SKM-1 (cell line): ENCODE measurements around the gene CTPS1.

Source experiments
- DNase-seq: peaks from one replicate; lab custom pipeline; 2025; ENCODE audit not compliant: unreplicated experiment; lab: John Stamatoyannopoulos, UW

The CTPS1 gene

DNA sequence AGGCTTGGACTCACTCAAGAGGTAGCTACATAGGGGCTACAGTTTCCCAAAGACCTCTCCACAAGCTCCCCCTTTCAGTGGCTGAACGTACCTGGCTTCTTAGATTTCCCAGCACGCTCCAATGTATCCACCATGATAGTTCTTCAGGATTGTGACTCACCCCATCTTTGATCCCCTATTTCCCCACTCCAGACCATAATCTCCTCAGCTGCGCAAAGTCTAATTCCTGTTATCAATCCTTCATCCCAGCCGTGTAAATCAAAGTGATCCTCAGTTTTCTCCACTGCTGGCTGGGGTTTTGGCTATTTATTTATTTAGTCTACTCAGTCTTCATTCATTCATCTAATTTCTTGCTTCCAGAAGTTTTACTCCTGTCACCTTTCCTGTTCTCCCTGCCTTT, 13.1 kb upstream of the CTPS1 start:
- DNase-seq: no peak

DNA sequence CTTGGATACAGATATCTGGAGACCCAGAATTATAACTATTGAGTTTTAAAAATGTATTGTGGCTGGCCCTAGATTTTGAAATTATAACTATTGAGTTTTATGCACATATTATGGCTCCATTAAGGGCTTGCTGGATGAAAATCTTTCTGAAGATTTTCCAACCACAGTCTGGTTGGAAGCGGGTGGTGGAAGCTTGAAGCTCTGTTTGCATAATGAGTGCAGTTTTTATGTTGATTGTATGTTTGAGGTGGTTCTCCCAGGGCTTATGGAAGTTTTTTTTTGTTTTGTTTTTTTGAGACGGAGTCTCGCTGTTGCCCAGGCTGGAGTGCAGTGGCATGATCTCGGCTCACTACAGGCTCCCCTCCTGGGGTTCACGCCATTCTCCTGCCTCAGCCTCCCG, 10.1 kb upstream of the CTPS1 start:
- no peak for DNase-seq

DNA sequence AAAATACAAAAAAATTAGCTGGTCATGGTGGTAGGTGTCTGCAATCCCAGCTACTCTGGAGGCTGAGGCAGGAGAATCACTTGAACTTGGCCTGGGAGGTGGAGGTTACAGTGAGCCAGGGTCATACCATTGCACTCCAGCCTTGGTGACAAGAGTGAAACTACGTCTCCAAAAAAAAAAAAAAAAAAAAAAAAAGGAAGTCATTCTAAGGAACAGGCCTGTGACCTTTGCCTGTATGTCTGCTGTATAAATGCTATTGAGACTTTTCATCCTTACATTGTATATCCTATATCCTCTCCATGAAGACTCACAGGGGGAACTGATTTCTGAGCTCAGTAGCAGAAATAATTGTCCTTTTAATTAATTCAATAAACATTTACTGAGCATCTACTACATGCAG, 7.5 kb upstream of the CTPS1 start:
- no peak for DNase-seq

DNA sequence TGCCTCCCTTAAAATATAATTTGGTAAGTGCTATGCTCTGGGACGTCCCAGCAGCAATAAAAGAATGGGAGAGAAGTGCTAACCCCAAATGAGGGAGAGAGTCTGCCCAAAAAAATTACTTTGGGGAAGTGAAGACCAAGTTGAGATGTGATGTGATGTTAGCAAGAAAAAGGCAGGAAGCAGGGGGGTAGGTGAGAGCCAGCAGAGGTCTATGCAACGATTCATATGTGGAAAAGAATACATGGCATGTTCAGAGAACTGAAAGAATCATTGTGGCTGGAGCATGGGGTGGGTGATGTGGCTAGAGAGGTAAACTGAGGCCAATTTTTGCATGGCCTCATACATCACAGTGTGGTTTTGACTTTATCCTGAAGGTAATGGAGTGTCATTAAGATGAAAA, 5.6 kb upstream of the CTPS1 start:
- DNase-seq: no peak

DNA sequence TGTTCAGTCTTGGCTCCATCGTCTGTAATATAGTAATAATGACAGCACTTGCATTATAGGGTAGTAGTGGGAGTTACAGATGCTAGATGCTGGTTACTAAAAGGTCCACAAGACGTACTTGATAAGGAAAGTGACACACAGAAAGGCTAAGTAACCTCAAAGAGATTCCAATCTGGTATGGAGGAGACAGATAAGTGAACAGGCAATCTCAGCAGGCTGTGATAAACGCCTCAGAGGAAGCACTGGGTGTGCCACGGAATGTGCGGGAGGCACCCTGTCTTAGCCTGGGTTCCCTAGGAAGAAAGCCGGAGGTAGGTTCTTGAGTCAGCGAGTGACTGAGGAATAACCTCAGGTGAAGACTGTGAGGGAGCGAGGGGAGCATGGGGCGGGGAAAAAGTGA, 4.6 kb upstream of the CTPS1 start:
- no peak for DNase-seq

DNA sequence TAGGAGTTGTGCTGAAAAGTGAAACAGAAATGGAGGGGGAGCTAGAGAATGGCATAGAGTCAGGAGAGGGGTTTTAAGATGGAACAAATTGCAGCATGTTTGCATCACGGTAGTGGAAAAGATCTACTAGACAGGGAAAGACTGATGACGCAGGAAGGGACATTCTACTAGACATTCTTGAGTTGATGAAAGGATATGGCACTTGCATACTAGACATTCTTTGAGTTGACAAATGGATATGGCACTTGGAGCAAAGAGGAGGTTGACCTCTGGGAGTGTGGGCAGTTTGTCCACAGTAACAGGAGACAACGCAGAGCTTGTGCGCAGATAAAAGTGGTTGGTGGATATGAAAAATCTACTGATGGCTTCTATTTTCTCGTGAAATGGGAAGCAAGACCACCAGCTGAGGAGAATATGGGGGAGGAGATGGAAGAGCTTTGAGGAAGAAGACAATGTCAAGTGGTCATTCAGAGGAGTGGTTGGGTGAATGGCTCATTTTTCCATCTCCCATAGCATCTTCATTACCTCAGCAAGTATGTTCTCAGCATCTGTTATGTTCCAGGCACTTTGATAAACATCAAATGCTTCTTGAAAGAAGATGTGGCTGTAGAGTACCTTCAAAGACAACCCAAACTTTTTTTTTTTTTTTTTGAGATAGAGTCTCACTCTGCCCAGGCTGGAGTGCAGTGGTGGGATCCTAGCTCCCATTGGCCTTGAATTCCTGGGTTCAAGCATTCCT, 2.4 kb upstream of the CTPS1 start:
- no peak for DNase-seq

DNA sequence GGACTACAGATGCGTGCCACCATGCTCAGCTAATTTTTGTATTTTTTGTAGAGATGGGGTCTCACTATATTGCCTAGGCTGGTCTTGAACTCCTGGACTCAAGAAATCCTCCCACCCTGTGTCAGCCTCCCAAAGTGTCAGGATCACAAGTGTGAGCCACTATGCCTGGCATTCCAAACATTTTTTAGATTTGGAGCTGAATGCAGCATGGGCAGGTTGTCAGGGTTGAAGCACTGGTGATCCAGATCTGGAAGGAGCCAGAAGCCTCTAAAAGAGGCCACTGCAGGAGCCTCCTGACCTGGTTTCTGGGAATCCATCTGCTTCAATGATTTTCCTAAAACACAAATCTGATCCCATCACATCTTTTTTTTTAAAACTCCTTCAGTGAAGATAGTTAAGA, 1.8 kb upstream of the CTPS1 start:
- no peak for DNase-seq

DNA sequence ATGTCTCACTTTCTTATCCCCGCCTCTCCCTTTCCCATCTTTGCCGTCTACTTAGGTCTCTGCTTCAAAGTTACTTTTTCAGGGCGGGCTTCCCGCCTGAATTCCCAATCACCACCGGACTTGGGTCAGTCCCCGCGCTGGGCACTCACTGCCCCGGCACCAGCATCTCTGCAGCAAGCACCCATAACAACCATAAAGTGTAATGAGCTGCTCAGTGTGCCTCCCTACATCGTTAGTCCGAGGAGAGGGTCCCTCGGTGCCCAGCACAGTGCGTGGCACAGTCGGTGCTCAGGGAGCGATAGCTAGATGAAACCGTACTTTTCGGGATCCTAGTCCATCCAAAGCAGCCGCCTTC, 633 bp upstream of the CTPS1 start:
- no peak for DNase-seq

DNA sequence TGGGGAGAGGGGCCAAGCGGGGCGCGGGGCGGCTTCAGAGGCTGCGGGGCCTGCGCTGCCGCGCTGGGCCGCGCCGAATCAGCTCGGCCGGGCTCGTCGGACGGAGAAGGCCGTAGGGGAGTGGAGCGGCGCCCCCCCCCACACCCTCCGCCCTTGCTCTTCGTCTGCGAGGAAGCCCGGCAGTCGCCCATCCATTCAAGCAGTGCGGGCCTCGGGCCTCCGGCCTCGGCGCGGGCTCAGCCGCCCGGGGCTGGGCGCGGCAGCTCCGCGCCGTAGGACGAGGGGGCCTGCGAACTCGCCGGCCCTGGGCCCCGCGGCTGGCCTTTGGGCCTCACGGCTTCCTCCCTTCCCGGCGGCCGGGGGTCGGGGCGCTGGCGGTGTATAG, 564 bp downstream of the CTPS1 start:
- DNase-seq: no peak

DNA sequence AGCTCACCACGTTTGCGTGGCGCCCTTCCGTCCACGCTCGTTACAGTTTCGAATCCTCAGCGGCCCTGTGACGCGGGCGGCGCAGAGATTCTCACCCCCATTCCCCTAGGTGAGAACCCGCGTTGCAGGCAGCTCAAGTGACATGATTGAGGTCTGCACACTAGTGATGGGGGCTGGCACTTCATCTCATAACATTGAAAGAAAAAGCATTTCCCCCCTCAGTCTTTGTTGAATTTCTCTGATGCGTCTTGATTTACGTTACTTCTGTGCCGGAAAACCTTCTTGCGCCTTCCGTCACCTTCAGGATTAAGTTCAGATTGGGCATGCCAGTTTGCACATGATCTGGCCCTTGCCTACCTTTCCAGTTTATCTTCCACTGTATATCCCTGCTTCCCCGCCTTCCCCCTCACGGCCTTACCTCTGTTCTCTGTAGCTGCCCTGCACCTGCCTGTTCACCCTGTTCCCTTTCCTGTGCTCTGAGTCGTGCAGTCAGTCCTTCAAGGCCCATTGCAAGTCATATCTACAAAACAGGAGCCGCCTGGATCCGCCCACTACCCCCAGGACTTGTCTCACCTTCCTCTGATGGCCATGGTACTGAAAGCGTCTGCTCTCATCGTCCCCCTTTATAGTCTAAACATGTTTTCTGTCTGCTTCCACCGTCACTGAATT, 1.1 kb downstream of the CTPS1 start:
- DNase-seq: no peak

DNA sequence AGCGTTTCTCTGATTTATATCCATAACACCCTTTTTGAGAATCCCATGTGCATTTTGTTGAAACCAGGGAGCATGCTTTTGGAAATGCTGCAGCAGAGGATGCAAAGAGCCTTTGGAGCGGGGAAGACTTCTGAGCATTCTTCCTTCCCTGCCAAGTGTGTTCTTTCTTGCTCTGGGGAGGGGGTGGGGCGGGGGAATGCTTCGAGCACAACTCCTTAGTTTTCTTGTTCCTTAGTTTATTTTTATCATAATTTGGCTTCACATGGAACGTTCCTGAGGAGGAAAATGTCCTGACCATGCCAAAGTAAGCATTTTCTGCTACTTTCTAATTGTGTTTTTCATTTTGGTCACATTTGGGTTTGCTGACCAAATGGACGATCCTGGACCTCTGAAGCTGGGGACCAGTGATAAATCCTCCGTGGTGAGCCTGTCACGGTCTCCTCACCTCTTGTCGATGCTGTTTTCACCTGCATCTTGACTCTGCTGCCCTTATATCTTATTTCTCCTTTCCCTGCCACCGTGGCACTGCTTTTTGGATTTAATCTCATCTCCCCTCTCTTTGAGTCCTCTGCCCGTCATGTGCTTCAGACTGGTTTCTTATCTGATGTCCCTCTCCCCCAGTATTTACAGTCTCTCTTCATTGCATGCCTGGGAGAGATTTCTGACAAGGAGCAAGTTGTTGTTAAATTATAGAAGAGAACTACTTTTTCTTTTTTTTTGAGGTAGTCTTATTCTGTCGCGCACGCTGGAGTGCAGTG, 2.4 kb downstream of the CTPS1 start:
- DNase-seq: no peak

DNA sequence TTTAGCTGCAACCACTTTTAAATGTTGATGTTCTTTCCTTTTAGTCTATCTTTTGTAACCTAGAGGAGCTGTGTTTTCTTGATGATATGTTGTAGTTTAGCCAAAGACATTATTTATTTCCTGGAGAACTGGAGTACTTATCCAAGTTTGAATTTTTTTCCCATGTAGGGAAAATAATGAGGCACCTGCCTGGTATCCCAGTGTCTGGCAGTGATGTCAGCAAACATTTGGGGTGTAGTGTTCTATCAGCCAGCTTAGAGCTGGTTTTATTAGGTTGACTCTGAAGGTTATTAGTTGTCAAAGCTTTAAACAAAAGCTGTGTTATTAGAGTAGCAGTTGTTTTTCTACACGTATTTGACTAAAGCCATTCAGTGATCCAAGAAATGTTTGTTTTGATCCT, 3.2 kb downstream of the CTPS1 start:
- DNase-seq: no peak

DNA sequence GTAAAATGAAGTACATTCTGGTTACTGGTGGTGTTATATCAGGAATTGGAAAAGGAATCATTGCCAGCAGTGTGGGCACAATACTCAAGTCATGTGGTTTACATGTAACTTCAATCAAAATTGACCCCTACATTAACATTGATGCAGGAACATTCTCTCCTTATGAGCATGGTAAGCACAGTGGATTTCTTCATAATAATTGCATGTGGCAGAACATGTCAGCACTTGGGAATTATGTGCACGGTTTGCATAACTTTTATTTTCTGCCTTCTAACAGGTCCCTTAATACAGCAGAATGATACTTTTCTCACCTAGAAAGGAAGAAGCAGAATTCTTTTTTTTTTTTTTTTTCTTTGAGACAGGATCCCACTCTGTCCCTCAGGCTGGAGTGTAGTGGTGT, 3.8 kb downstream of the CTPS1 start:
- no peak for DNase-seq

DNA sequence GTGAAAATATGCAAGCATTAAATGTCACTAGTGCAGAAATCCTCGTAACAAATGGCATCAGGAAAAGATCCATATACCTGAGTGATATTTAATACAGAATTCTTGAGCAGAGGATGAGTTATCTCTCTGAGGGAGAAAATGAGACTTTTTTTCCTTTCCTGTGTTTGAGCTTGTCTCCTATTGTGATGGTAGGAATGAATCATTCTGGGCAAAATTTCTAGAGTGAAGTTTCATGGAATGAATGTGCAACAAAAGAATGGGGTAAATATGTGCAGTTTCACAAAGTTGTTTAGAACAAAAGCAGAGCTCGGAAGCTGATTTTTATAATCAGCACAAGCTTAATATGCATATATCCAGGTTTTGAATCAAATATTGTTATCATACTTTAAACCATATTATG, 4.6 kb downstream of the CTPS1 start:
- no peak for DNase-seq

DNA sequence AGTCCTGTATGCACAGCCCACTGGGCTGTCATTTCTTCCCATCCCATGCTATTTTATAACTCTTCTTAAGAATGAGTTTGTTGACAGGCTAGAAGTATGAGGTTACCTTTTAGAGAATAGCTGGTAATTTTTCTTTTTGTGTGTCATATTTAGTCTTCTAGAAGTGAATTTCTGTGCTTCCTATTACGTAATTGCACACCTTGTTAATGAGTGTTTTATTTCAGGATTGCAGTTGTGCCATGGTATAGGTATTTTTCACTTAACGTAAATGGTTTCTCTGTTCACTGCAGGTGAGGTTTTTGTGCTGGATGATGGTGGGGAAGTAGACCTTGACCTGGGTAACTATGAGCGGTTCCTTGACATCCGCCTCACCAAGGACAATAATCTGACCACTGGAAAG, 5.0 kb downstream of the CTPS1 start:
- DNase-seq: no peak

DNA sequence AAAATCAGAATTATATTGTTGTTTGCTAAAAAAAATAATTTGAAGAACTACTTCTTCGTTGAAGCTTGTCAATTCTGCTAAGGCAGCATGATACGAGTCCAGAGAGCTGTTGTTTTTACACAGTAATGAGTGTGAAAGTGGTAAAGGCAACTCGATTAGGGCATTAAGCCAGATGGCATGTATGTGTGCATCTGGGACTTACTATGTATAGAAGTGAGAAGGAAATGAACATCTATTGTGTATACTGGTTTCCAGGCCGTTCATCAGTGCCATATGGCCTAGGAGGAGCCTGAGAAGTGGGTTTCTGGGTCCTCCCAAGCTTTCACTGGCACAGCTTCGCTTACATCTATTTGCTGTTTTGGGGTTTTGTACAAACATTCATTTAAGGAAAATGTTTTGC, 5.7 kb downstream of the CTPS1 start:
- DNase-seq: no peak

DNA sequence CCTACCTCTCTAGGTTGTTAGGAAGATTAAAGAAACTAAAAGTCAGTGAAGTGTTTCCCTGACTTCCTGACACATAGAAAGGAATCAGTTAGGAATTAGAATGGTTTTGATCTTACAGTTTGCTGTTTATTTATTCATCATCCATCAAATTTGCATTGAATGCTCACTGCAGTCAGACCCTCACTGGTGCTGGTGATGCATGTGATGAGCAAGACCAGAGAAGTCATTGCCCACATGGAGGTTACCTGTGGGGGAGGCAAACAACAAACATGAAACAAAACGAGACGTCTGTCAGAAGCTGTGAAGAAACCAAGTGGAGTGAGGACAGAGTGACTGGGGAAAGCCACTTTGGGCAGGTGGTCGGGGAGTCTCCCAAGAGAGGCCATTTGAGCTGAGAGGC, 6.4 kb downstream of the CTPS1 start:
- no peak for DNase-seq

DNA sequence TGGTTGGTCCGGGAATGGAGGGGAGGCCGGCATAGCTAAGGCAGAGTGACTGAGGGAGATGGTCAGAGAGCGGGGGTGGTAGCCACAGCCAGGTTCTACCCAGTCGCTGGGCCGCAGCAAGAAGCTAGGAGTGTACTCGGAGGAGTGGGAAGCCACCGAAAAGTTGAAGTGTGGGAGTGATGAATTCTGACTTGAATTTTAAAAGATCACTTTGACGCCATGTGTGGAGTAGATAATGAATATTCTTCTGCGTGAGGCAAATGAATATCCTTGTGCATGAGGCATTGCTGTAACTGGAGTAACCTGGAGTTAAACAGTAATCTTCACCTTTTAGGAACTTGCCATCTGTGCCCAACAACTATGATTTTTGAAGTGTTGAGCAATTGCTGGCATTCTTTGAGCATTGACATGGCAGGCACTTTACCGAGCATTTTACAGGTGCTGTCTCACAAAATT, 6.9 kb downstream of the CTPS1 start:
- DNase-seq: no peak

DNA sequence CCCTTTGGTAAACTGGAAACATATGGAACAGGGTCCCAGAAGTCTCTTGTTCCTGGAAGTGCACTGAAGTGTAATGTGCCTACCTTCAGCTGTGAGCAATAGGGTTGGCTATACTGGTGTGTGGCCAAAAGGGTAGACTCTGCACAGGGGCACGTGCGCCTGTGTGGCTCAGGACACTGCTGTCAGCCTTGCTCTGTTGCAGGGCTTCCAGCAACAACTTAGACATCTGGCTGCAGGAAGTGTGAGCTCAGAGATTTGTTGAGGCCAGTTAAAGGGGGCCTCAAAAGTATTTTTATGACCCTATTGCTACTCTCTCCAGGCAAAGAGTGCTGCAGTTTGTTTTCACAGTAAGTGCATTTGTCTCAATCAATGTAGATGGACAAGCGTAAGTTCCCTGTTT, 7.5 kb downstream of the CTPS1 start:
- no peak for DNase-seq

DNA sequence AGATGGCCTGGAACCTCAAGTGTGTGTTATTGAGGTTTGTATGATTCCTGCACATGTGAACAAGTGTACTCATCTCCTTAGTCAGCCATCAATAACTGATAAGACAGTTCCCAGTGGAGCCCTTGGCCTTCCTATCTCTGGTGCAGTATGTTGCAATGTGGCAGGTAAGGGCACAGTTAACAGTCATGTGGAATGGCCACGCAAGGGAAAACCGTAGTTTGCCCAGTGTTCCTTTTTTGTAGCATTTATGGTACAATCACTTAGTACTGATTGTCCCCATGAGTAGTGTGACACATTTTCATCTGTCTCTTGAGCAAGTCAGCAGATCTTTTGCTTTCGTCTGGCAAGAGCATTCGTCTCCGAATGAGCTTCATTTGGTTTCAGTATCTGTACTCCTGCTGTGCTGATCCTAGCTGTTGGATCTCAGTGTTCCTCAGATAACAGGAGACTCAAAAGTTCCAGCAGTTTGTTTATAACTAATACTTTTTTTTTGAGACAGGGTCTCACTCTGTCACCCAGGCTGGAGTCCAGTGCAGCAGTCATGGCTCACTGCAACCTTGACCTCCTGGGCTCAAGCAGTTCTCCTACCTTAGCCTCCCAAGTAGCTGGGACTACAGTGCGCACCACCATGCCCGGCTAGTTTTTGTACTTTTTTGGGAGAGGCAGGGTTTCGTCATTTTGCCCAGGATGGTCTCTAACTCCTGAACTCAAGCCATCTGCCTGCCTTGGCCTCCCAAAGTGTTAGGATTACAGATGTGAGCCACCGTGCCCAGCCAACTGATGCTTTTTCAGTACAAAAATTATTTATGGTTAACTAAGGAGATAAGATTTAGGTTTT, 8.2 kb downstream of the CTPS1 start:
- DNase-seq: no peak

DNA sequence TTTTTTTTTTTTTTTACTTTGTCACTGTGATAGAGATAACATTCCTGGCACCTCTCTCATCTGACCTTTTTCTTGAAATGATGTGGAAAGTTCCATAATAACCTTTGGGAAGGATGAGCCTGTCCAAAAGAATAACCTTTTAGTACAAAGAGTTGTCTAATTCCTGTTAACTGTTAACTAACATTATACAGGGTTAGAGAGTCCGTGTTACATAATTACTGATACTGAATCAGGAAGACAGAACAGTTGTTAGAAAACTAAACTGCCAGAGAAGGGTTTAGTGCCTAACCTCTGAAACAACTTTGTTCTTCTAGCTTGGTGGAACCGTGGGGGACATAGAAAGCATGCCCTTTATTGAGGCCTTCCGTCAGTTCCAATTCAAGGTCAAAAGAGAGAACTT, 8.8 kb downstream of the CTPS1 start:
- DNase-seq: no peak
